HG03342 (cell line): Measurements from ENCODE around the gene TOR1AIP1.

ENCODE experiments used
- ATAC-seq: cut with Tn5 transposase; IDR thresholded peaks from one replicate; pipeline ENCODE4 v1.9.1; 2021; ENCODE audit warnings: mild to moderate bottlenecking, moderate library complexity; ENCODE audit not compliant: unreplicated experiment

The TOR1AIP1 gene

DNA sequence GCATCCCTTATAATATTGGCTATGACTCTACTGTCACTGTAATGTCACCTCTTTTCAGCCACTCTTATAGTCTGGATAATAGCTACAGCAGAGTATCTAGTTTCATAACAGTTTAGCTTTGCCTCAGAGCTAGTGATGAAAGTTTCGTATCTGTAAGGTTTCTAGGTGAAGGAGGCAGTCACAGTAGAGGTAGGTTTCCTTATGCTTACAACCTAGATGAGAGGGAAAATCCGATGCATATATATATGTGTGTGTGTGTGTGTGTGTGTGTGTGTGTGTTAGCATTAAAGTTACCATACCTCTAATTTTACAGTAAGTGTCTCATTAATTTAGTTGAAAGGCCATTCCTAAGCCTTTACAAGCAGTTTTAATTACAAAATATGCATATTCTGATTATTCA, 2.3 kb upstream of the TOR1AIP1 start:
- no peak for ATAC-seq

DNA sequence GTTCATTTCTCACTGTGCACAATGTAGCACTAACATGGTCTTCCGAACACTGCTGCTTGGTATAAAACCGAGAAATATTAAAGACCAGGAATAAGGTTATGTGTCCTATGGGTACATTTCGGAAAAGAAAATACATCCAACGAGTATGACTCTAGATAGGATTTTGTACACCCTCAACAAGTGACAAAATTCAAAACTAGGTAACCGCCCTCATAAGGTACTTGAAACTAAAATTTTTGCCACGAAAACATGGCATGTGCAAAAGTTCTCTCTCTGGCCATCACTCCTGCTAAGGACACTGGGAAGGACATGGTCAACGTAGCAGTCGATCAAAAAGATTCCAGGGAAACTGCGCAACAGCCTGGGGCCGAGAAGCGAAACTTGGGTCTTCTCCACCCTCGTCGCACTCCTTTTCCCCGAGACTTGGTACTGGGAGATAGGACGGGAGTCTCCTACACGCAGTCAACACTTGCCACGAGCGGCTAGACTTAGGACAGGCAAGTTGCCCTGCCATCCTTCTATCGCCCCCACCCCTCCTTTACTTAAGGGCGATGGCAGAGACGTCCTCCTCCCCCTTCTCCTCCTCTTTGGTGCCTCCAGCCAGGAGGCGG, 338 bp upstream of the TOR1AIP1 start:
- no peak for ATAC-seq

GRCh38 chr1:179883040-179883744, 1.1 kb downstream of the TOR1AIP1 start:
- ATAC-seq: peak; percentile 8

DNA sequence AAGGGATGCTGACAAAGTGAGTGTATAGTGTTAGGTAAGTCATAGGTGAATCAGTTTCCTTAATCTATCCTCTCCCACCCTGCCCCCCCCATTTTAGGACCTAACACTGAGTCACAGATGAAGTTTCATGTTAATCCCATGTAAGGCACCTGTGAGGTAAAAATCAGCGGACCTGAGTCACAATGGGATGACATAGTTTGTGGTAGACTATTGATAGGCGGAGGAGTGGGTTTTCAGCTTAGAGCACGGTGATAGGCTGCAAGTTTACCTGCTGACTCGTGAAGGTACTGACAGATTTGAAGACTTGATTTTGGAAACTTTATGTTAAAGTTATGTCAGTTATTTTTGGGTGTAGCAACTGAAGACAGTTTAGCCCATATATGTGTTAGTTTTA, 1.7 kb downstream of the TOR1AIP1 start:
- peak; percentile 37 for ATAC-seq

GRCh38 chr1:179888071-179888470, 6.0 kb downstream of the TOR1AIP1 start:
- no peak for ATAC-seq

DNA sequence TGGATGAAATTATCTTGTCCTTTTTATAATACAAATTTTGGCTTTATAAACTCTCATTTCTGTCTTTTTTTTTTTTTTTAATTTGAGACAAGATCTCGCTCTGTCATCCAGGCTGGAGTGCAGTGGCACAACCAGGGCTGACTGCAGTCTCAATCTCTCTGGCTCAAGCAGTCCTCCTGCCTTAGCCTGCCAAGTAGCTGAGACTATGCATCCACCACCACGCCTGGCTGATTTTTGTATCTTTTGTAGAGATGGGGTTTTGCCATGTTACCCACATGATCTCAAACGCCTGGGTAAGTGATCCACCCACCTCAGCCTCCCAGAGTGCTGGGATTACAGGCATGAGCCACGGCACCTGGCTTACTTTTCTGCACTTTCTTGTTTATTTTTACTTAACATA, 7.5 kb downstream of the TOR1AIP1 start:
- ATAC-seq: no peak

DNA sequence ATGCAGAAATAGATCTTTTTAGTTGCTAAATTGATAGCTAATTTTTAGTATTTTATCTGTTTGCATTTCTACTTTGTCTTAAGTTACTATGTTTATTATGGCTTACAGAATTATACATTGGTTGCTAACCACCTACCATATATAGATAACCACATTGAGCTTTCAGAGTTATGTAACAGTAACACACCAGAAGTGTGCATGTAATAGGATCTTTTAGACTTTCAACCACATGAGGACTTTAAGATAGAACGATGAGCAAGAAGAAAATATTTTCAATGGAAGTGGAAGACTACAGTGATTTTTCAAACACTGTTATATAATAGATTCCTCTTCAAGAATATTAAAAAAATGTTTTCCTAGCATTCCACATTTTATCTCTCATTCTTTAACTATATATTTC, 28.8 kb downstream of the TOR1AIP1 start:
- no peak for ATAC-seq

DNA sequence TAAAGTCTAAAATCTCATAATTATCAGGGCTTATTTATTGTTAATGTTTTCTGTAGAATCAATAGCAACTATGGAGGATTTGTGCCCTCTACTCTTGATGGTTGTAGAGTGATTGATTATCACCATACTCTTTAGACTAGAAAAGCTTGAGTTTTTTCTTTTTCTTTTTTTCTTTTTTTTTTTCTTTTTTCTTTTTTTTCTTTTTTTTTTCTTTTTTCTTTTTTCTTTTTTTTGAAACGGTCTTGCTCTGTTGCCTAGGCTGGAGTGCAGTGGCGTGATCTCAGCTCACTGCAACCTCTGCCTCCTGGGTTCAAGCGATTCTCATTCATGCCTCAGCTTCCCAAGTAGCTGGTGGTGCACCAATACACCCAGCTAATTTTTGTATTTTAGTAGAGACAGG, 29.7 kb downstream of the TOR1AIP1 start:
- ATAC-seq: no peak

- no peak for ATAC-seq
Measured at GRCh38 chr1:179917601-179918429, 35.7 kb downstream of the TOR1AIP1 start.

DNA sequence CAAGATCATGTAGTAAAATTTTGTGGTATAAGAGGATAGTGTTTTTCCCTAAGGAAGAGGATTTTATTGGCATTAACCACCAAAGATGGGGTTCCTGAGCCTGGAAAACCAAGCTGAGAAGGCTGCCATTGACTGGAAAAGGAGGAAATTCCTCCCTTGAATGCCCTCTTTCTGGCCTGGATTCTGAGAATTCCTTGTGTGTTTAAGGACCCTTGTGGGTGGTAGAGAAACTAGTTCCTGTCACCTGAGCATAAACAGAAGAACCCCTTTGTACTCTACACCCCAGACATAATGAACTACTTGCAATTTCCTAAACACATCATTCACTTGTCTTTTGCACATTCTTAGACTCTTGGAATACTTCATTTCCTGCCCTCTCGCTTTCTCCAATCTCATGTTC, 39.4 kb downstream of the TOR1AIP1 start:
- no peak for ATAC-seq

- no peak for ATAC-seq
Measured at GRCh38 chr1:179921981-179922872, 40.1 kb downstream of the TOR1AIP1 start.

DNA sequence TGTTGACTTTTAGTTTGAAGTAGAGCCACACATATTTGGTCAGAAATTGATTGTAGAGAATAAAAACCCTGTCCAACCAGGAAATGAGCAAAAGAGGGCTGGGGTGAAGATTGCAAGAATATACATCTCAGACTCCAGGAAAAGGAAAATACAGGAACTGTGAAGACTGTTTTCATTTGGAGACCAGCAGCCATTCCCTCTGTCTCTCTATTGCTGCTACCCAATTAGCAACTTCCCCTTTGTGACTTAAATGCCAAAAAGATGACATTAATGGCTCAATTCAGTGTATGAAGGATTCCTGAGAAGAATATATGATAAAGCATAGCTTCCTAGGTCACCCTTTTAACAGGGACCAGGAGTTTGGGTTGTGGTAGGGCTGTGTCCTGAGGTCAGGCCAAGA, 40.9 kb downstream of the TOR1AIP1 start:
- no peak for ATAC-seq

GRCh38 chr1:179924268-179924667, 42.2 kb downstream of the TOR1AIP1 start:
- no peak for ATAC-seq

DNA sequence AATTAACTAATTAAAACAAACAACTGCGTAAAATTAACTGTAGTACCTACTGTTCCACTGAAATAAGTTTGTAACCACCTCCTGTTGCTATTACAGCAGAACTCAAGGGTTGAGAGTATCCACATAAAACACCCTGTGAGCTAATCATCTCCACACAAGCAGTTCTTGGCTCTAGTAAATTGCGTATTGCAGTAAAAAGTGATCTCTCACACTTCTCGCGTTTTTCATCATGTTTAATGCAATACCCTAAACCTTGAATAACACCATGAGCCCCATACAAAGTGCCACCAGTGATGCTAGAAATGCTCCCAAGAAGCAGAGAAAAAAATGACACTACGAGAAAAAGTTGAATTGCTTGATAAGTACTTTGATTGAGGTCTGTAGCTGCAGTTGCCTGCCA, 43.2 kb downstream of the TOR1AIP1 start:
- no peak for ATAC-seq

DNA sequence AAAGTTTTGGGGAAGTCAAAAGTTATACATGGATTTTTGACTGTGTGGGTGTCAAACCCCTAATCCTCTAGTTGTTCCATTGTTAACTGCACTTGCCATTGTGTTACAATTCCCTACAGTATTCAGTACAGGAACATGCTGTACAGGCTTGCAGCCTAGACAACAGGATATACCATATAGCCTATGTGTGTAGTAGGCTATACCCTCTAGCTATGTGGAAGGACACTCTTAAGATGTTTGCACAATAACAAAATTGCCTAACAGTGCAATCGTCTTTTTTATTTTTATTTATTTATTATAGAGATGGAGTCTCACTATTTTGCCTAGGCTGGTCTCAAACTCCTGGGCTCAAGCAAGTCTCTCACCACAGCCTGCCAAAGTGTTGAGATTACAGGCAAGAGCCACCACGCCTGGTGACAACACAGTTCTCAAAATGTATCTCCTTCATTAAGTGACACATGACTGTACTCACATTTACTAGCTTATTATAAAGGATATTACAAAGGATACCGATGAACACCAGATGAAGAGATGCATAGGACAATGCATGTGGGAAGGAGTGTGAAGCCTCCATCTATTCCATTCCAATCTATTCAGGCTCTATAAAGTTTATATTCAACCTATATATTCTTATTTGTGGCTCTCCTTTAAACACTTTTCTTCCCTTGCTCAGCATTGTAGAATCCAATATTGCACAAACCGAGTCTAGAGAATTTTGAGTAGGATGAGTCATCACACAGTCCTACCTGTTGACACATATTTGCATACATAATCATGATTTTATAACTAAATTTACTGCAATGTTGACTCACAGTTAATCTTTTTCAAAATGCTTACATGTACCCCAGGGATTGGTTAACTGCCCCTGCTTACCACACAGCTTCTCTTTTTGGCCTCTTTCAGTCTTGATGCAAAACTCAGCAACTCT, 44.1 kb downstream of the TOR1AIP1 start:
- ATAC-seq: no peak

GRCh38 chr1:179926850-179927205, 44.7 kb downstream of the TOR1AIP1 start:
- no peak for ATAC-seq

DNA sequence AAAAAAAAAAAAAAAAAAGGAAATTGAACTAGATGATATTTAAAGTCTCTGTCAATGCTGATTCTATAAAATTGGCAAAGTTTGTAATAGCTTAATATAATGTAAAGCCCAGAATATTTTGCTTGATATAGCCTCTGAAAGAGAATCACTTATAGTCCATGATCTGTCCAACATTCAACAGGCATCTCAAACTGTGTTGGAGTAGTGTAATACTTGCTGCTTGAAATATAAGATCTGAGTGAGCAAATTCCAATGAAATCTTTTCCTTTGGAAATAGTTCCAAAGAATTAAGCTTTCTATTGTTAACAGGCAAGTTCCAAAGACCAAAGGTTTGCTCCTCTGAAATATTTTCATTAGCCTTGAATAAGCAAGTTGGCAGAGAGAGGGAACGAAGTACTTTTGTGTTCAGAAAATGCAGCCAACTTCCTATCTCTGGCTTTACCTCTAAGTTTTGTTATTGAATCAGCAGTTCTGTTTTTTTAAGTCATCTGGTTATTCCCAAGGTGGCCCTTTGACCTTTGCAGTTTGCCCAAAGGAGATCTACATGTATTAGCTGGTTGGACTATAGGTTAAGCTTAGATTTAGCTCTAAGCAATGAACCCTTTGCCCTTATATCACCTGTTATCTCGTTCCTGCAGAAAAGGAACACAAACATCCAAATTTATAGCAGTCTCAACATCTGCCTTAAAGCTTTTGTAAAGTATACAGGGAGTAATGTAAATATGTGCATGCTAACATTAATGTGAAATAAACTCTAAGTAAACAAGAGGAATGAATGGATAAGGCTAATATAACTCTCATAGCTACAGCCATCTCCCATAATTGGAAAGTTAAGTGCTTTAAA, 48.1 kb downstream of the TOR1AIP1 start:
- ATAC-seq: no peak

- no peak for ATAC-seq
Measured at GRCh38 chr1:179930867-179931266, 48.8 kb downstream of the TOR1AIP1 start.

- ATAC-seq: no peak
Measured at GRCh38 chr1:179933219-179933618, 51.1 kb downstream of the TOR1AIP1 start.
